Lower lobe of right lung (tissue), 2 donors: ENCODE results near the gene CHMP2B. TPM values are rescaled to one million over a fixed set of nuclear protein-coding genes. Genes with fewer than 3 reads are reported as not detected.

Experiments used
- ATAC-seq, 2 donors: fragments of 200-7000 bp; cut with Tn5 transposase; one replicate each; pipeline ENCODE4 v1.9.1; 2020 to 2022; ENCODE audit warnings: mild to moderate bottlenecking in 2 of 2, moderate library complexity in 2 of 2
- DNase-seq: peaks from one replicate; pipeline ENCODE4 v3.0.0-alpha.2; 2020
- H3K27ac ChIP-seq: fragments of 200-600 bp; one replicate; pipeline ENCODE4 v1.8.0; 2022
- H3K27me3 ChIP-seq: fragments of 200-600 bp; one replicate; pipeline ENCODE4 v1.8.0; 2022; ENCODE audit warnings: low read depth
- H3K36me3 ChIP-seq: fragments of 200-600 bp; one replicate; pipeline ENCODE4 v1.8.0; 2022; ENCODE audit warnings: mild to moderate bottlenecking
- H3K4me1 ChIP-seq: fragments of 200-600 bp; one replicate; pipeline ENCODE4 v1.8.0; 2022
- H3K4me3 ChIP-seq: fragments of 200-600 bp; one replicate; pipeline ENCODE4 v1.8.0; 2022; ENCODE audit warnings: mild to moderate bottlenecking
- H3K9me3 ChIP-seq: fragments of 200-600 bp; one replicate; pipeline ENCODE4 v1.8.0; 2022
- intact Hi-C: fragments of 100-400 bp; cut with DNase I; formaldehyde crosslinking; loops from one replicate; pipeline ENCODE4 v1.11.0; 2022
- total RNA-seq: library from RNA; stranded (reverse); fragmentation: NEBNext Ultra II Directional; extraction: Animal tissue kit (Norgen Biotek cat#: 25700); gene quantifications from one replicate; pipeline ENCODE4 v1.2.1, GENCODE V29; 2021
- TF ChIP-seq, protein P1 (sequence below): fragments of 200-600 bp; IDR thresholded peaks from one replicate; pipeline ENCODE4 v1.8.0; 2022; ENCODE audit warnings: antibody characterized with exemption, mild to moderate bottlenecking
- donor health status: DM: no; HTN: yes; CAD: no; lungs with severe emphysema.

Gene CHMP2B
- total RNA-seq, 1 donor from 2014 or later, result 41.4 TPM

DNA sequence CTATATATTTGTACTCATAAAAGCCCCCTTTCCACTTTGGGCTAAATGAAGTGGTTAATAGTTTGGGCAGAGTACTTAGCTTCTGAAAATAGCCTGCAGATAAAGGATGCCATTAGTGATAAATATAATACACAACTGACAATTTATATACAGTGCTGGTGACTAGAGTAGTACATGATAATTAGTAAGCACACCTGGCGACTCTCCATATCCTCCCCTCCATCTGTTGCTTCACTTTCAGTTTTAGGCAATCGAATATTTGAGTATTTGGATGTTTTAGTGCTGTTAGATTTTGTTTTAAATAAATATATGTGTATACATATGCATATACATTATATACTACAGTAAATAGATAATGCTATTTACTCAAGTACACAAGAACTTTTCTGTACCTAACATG lies 35.9 kb upstream of the CHMP2B start:
- H3K36me3 ChIP-seq, result no peaks in the 10 kb centered on the region
- TF ChIP-seq, protein P1, sequence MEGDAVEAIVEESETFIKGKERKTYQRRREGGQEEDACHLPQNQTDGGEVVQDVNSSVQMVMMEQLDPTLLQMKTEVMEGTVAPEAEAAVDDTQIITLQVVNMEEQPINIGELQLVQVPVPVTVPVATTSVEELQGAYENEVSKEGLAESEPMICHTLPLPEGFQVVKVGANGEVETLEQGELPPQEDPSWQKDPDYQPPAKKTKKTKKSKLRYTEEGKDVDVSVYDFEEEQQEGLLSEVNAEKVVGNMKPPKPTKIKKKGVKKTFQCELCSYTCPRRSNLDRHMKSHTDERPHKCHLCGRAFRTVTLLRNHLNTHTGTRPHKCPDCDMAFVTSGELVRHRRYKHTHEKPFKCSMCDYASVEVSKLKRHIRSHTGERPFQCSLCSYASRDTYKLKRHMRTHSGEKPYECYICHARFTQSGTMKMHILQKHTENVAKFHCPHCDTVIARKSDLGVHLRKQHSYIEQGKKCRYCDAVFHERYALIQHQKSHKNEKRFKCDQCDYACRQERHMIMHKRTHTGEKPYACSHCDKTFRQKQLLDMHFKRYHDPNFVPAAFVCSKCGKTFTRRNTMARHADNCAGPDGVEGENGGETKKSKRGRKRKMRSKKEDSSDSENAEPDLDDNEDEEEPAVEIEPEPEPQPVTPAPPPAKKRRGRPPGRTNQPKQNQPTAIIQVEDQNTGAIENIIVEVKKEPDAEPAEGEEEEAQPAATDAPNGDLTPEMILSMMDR, result no peak
- no peak for DNase-seq
- ATAC-seq, result no peak
- intact Hi-C loops, result no loop called here
- H3K4me1 ChIP-seq, result no peaks in the 10 kb centered on the region
- no peak overlapping the region for H3K4me3 ChIP-seq
- H3K27ac ChIP-seq, result no peak overlapping the region
- no peaks in the 10 kb centered on the region for H3K9me3 ChIP-seq
- H3K27me3 ChIP-seq, result no peaks in the 10 kb centered on the region

DNA sequence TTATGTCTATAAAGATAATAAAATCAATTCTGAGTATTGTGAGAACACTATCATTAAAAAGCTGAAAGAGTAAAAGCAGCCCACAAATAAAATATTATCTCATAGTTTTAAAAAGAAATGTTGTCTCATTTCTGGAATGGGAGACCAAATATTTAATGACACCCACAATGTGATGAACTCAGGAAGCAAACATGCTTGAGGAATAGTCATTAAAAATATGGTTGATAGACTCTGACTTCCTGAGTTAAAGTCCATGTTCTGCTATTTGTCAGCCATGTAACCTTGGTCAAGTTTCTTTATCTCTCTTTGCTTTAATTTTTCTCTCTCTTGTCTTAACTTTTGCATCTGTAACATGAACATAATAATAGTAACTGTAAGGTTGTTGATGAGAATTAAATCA lies 35.5 kb upstream of the CHMP2B start:
- DNase-seq (no peak), ATAC-seq (no peak)
- Histone ChIP-seq H3K36me3 (no peaks in the 10 kb centered on the region), H3K27ac (no peak overlapping the region), H3K4me1 (no peaks in the 10 kb centered on the region), H3K9me3 (no peaks in the 10 kb centered on the region), H3K27me3 (no peaks in the 10 kb centered on the region), H3K4me3 (no peak overlapping the region)
- intact Hi-C loops, result no loop called here
- TF ChIP-seq, protein P1, result no peak

DNA sequence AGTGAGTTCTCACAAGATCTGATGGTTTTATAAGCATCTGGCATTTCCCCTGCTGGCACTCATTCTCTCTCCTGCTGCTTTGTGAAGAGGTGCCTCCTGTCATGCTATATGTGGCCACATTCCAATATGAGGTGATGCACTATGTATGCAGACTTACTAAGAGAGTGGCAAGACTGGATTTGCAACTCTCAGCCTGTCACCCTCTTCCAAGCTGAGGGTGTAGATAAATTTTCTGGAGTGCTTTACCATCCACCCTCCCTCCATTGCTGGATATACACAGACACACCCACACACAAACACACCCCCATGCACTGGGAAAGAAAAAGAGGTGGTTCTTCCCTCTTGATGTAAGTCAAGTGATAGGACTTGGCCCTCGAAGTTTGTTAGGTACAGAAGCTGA lies 30.2 kb upstream of the CHMP2B start:
- TF ChIP-seq, protein P1, result no peak
- DNase-seq (no peak), ATAC-seq (no peak)
- Histone ChIP-seq H3K36me3 (no peaks in the 10 kb centered on the region), H3K27ac (no peak overlapping the region), H3K4me3 (no peak overlapping the region), H3K9me3 (no peaks in the 10 kb centered on the region), H3K4me1 (no peaks in the 10 kb centered on the region), H3K27me3 (no peaks in the 10 kb centered on the region)
- intact Hi-C loops, result no loop called here

DNA sequence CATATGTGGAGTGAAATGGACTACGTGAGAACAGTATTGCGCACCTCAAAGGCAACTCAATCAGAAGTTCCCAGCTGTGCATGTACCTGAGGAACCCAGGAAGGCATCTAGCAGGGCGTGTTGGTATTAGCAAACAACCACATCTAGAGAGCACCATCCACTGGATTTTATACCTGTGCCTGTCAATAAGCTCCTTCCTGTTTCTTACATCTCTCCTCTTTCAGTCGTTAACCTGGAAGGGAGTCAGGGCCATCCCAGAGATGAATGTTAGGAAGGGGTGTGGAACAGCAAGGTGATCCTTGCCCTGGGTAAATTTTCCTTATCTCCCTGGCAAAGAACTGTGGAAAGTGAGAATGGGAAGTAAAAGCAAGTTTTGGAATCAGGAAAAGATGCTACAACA lies 29.6 kb upstream of the CHMP2B start:
- H3K4me1 ChIP-seq, result no peaks in the 10 kb centered on the region

DNA sequence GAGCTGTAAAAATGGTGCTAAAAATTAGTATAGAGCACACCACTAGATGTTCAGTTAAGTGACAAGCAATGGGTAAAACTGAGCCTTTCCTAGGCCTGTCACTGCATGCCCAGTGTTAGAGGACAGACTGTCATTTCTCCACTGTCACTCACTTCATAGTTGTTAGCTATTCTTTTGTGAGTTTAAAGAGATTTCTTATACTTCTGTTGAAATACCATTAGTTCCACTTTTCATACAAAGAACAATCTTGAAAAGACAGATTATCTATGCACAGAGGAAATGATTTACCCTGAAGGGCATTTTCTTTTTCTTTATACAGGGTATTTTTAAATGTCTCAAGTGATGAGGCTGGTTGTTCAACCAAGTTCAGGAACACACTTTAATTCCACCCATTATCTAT lies 28.3 kb upstream of the CHMP2B start:
- no peak overlapping the region for H3K4me3 ChIP-seq
- ATAC-seq, result no peak
- no peak for DNase-seq
- no peaks in the 10 kb centered on the region for H3K4me1 ChIP-seq
- TF ChIP-seq, protein P1, result no peak
- no peak overlapping the region for H3K27ac ChIP-seq
- H3K36me3 ChIP-seq, result no peaks in the 10 kb centered on the region
- H3K27me3 ChIP-seq, result no peaks in the 10 kb centered on the region
- no peaks in the 10 kb centered on the region for H3K9me3 ChIP-seq
- intact Hi-C loops, result no loop called here

More for the DNA sequence above, 29.6 kb upstream of the CHMP2B start:
- no peak overlapping the region for H3K4me3 ChIP-seq
- no peak for ATAC-seq
- no peak for DNase-seq
- no peaks in the 10 kb centered on the region for H3K27me3 ChIP-seq
- H3K27ac ChIP-seq, result no peak overlapping the region
- TF ChIP-seq, protein P1, result no peak
- H3K9me3 ChIP-seq, result no peaks in the 10 kb centered on the region
- no peaks in the 10 kb centered on the region for H3K36me3 ChIP-seq
- intact Hi-C loops, result no loop called here

DNA sequence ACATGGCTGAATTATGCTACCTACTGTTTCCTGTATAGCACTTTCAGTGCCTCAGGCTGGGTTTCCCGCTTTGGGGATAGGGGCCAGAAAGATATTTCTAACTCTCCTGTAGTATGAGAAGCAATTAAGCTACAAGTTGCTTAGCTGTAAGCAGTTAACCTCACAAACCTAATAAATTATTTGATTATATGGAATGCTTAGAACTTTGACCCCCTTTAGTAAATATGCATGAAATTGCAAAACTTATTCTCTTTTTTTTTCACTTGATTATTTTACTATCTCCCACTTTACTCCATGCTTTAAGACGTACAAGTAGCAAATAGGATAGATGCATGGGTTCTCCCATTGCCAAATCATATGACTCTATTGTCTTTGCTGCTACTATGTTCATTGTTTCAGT lies 27.5 kb upstream of the CHMP2B start:
- TF ChIP-seq, protein P1, result no peak
- no peak overlapping the region for H3K4me3 ChIP-seq

More for the DNA sequence above, 27.5 kb upstream of the CHMP2B start:
- no peak overlapping the region for H3K27ac ChIP-seq
- H3K4me1 ChIP-seq, result no peaks in the 10 kb centered on the region
- H3K36me3 ChIP-seq, result no peaks in the 10 kb centered on the region
- DNase-seq (no peak), ATAC-seq (no peak)
- H3K27me3 ChIP-seq, result no peaks in the 10 kb centered on the region
- no peaks in the 10 kb centered on the region for H3K9me3 ChIP-seq
- intact Hi-C loops, result no loop called here
